Measurements from ENCODE around the gene APOA5.

The APOA5 gene

DNA sequence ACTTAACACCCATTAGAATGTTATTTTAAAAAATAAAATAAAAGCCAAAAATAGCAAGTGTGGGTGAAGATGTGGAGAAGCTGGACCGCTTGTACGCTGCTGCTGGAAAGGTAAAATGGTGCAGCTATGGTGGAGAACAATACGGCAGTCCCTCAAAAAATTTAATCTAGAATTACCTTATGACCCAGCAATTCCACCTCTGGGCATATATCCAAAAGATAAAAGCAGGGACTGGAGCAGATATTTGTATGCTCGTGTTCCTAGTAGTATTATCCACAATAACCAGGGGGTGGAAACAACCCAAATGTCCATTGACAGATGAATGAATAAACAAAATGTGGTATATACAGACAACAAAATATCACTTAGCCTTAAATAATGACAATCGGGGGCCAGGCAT, 6.1 kb upstream of the APOA5 start:
- no peak for DNase-seq (ENCODE audit: low read depth, low spot score)

DNA sequence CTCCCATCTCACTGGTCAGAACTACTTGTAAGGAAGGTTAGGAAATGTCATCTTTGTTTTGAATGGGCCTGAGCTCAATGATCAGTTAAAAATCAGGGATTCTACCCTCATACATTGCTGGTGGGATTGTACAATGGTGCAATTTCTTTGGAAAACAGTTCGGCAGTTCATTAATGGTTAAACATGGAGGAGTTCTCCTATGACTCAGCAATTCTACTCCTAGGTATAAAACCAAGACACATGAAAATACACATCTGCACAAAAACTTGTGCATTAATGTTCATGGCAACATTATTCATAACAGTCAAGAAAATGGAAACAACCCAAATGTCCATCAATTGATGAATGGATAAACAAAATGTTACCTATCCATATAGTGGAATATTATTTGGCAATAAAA, 4.9 kb upstream of the APOA5 start:
- no peak for DNase-seq (ENCODE audit: low read depth, low spot score)

- DNase-seq (ENCODE audit: low read depth, low spot score) = no peak
Observed at GRCh38 chr11:116794851-116795250, 3.2 kb upstream of the APOA5 start.

GRCh38 chr11:116793772-116794097, 2.1 kb upstream of the APOA5 start:
- DNase-seq (ENCODE audit: low read depth, low spot score) = no peak

- peak; percentile 58 for DNase-seq (ENCODE audit: low read depth, low spot score)
Observed at GRCh38 chr11:116792869-116793771, 1.4 kb upstream of the APOA5 start.

DNA sequence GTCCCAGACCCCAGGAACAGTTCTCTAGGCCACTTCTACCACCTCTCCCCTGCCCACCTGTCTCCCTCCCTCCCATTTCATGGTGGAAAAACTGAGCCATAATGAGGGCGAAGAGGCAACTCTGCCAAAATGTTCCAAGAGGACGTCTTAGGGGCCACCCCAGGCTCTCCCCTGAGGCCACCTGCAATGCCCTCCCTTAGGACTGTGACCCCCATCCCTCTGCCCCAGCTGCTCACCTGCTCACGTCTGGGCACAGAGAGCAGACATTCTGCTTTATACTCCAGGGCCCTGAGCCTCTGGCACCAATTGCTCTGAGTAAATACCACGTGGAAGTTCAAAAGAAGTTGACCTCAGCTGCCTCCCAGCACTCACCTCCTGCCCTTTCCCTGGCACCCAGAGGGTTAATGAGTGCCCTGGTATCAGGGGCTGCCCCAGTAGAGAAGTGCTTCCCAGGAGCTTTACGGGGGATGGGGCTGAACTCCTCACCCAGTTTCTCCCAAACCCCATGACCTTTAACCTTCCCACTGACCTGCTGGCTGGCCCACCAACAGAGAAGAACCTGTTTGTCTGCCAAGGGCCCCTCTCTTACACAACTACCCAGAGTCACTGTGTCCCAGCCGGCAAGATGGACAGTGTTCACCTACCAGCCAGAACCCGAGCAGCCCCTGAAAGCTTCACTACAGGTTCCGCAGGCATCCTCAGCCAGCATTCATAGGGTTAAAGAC, 627 bp upstream of the APOA5 start:
- no peak for DNase-seq (ENCODE audit: low read depth, low spot score)

DNA sequence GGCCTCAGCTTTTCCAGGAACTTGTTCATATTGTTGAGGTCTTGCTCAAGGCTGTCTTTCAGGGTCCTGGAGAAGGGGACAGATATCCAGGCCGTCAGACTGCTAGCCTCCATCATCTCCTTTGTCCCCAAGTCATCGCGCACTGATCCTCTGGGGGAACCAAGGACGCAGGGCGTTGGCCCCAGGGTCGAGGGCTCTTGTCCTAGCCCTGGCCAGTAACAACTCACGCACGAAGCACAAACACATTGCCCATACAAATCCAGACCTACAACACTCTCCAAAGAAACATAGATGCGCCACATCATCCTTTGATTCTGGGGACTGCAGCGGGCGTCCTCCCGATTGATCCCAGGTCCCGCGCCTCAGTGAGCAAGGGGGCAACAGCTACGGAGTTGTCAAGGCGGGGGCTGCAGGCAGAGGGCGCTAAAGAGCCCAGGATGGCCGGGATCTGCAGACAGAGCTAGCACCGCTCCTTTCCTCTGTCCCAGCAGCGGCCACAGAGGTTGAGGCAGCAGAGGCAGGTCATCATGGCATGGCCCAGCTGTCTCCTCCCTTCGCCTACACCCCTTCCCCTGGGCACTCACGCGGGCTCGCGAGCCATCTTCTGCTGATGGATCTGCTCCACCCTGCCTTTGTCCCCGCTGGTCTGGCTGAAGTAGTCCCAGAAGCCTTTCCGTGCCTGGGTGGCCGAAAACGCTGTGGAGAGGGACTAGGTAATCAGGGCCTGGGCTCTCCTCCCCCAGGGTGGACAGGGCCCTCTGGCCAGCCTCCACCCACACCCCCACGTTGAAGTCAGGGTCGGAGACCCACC, 472 bp downstream of the APOA5 start:
- DNase-seq (ENCODE audit: low read depth, low spot score) = peak; percentile 82

DNA sequence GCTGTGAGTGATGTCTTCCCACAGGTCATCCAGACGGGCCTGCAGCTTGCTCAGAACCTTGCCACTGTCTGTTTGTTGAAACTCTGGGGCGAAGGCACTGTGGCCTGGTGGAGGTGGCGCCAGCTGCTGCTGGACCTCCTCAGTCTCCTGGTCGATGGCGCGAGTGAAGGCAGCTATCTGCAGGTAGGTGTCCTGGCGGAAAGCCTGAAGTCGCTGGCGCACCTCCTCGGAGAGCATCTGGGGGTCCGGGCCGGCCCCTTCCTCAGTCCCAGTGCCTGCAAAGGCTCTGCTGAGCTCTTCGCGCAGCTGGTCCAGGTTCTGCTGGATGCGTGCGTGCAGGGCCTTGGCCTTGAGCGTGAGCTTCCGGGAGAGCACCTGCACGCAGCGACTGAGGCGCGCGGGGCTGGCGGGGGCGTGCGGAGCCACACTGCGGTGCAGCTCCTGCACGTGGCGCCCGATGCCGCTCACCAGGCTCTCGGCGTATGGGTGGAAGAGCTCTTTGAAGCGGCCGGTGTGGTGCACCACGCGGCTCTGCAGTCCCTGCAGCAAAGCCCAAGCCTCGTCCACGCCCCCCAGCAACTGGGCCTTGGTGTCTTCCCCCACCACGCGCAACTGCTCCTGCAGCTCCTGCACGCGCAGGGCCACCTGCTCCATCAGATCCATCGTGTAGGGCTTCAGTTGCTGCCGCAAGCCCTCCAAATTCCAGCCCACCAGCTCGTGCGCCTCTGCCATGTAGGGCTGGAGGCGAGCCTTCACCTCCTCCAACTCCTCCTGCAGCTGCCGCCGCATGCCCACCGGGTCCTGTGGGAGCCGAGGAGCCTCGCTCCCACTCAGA, 1.3 kb downstream of the APOA5 start:
- no peak for DNase-seq (ENCODE audit: low read depth, low spot score)

- DNase-seq (ENCODE audit: low read depth, low spot score) = no peak
Observed at GRCh38 chr11:116788975-116789374, 2.7 kb downstream of the APOA5 start.

- no peak for DNase-seq (ENCODE audit: low read depth, low spot score)
Observed at GRCh38 chr11:116788534-116788933, 3.1 kb downstream of the APOA5 start.

DNA sequence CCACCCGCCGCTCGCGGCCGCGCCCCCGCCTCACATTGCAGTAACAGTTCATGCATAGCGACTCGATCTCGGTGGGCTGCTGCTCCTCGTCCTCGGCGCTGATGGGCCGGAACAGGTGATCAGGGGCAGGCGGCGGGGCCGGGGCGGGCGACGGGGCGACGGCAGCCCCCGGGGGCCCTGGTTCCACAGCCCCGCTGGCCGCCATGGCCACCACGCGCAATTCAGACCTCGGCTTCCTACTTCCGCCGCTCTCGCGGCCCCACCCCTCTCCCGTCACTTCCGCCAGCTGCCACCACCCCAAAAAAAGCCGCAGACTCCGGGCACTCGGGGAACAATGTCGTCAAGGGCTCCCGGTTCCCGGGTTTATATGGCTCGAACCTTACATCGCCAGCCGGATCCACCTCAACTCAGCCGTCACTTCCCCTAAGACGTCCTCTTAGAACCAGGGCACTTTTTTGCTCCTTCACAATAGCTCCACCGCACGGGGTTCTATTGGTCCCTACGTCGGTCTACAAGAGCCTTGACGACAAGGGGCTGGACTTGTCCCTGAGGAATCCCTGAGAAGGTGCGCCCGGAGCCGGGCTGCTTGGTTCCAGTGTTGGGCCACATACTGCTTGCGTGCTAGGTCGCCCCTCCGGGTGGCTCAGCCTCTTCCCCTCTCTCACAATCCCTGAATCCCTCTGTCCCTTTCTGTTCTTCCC, 3.7 kb downstream of the APOA5 start, which contains the start of gene ZPR1:
Gene ZPR1 (minus strand): TSS at position 238 of the 701 bp plus-strand sequence. CDS start 33 bp downstream, at position 205.
- peak; percentile 87 for DNase-seq (ENCODE audit: low read depth, low spot score)

DNA sequence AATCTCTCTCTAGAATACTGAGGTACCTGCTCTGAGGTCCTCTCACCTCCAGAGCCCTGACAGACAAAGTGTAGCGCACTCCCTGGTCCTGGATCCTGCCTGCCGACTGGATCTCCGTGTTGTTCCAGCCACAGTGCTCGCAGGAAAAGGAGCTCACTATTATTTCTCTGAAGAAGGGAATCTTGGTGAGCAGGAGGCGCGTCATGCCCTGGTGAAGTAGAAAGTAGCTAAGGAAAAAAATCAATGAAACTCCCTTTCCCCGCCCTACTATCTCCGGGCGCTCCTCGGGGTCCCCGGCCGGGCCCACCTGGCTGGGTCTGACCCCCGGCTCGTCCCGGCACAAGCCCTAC, 4.3 kb downstream of the APOA5 start:
- DNase-seq (ENCODE audit: low read depth, low spot score) = peak; percentile 23

- DNase-seq (ENCODE audit: low read depth, low spot score) = no peak
Observed at GRCh38 chr11:116786966-116787365, 4.7 kb downstream of the APOA5 start.

DNA sequence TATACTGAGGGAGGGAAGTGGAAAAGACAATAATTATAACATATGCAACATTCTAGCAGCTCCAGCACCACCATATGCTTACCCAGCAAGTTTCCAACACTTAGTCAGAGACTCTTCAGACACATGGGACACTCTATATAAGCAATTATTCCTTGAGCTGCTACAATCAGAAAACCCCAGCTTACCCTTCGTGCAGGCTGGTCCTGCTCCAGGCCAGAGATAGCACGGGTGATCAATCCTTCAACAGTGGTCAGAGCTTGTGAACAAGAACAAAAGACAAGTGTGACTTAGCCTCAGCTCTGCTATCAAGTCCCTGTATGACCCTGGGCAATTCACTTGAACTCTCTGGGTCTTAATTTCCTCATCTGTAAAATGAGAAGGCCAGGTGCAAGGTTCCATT, 5.4 kb downstream of the APOA5 start:
- DNase-seq (ENCODE audit: low read depth, low spot score) = no peak

DNA sequence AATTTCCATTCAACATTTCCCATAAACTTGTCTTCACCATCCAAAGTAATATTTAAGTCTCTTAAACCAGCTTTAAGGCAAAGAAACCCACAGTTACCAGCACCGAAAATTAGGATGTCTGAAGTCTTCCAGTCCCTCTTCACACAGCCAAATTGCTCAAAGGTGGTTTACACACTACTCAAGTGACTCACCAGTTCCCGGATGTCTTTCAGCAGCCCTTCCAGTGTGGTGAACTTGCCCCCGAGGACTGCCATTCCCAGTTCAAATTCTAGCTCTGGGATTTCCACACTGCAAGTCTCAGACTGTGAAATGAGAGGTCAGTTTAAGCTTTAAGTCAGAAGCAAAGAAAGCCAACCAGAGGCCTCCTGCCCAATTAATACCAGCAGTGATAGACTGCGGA, 9.0 kb downstream of the APOA5 start:
- DNase-seq (ENCODE audit: low read depth, low spot score) = peak; percentile 45

DNA sequence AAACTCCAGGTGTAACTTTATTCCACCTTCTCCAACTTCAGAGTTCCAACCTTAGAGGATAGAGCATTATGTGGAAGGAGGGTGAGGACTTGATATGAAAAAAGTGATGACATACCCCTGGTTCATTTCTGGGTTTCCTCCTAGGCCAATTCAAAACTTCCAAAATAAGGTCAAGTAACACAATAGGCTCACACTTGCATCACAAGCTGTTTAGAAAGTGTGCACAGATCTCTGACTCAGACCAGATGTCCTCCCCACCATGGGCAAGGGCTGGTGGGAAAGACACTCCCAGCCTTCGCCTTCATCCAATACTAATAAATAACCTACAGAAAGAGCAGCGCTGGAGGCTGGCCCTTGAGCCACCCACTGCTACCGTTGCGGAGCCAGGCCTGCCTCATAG, 13.1 kb downstream of the APOA5 start:
- no peak for DNase-seq (ENCODE audit: low read depth, low spot score)

DNA sequence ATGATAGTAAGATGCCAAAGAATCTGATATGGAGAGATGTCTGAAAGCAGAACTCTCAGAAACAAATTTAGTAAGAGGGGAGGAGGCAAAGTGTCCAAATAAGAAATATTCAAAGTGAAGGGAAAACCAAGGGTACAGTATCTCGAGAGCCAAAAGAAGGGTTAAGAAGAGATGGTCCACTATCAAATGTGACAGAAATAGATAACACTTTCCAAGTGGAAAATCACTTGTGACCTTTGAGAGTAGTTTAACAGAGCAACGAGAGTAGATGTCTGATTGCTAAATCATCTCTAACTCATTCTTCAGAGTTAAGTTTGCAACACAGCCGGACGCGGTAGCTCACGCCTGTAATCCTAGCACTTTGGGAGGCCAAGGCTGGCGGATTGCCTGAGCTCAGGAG, 14.6 kb downstream of the APOA5 start:
- no peak for DNase-seq (ENCODE audit: low read depth, low spot score)

DNA sequence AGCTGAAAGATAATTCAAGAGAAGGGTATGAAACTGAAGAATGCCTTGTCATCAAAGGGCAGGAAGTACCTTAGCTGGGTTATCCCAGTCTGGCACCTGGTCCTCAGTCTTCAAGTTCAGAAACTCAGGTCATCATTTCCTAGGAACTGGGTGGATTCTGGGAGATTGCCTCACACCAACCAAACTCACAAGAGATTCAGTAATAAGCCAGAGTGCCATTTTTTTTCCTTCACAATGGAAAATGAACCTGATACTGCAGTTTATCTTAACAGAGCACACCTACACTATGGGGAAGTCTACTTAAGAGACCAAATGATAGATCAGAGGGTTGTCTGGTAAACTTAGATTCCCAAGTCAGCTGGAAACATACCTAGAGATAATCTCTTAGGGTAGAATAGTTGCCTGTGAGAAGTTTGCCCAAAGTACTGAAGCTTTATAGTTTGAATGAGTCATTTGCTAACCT, 15.1 kb downstream of the APOA5 start:
- no peak for DNase-seq (ENCODE audit: low read depth, low spot score)

DNA sequence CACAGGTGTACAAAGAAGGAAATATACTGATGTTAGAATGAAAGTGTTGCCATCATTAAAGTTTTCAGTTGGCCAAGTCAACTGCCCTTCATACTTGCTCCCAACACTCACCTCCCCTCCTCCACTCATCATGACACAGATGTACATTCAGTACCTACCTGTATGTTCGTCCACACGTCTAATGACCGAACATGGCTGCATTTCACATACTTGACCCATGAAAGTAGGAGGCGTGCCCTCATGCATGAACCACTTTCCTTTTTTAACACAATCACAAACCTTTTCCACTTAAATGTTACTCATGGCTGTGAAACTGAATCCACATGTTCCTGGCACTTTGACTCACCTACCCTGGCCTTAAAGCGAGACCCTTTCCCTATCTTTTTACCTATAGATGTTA, 15.7 kb downstream of the APOA5 start:
- no peak for DNase-seq (ENCODE audit: low read depth, low spot score)

- DNase-seq (ENCODE audit: low read depth, low spot score) = no peak
Observed at GRCh38 chr11:116774661-116775060, 17.0 kb downstream of the APOA5 start.

Data from astrocyte of the hippocampus (primary cell).